GM12878 (cell line): ENCODE results near the gene LRSAM1. TPM values are rescaled to one million over a fixed set of nuclear protein-coding genes. Genes with fewer than 3 reads are reported as not detected.

Experiments
- ATAC-seq: fragments of 200-7000 bp; cut with Tn5 transposase; 3 replicates; pipeline ENCODE4 v1.9.1; 2020; ENCODE audit warnings: mild to moderate bottlenecking, moderate library complexity
- BruUV-seq: library from RNA; stranded (reverse); fragments of 400-500 nt; replicated peaks from 2 replicates; lab custom pipeline; 2021; lab: Mats Ljungman, UMichigan
- CTCF ChIA-PET: fragments of 300-600 bp; sonication (Branson Sonifier 250); formaldehyde crosslinking; extraction: SDS; loops from one replicate; lab custom pipeline; 2021; ENCODE audit warnings: inconsistent platforms; lab: Yijun Ruan, JAX
- POLR2A ChIA-PET: fragments of 350-600 bp; formaldehyde crosslinking; extraction: SDS; loops from one replicate; lab custom pipeline; 2021; ENCODE audit warnings: inconsistent platforms; lab: Charles Lee
- RAD21 ChIA-PET: fragments of 300-600 bp; sonication (Branson Sonifier 250); formaldehyde crosslinking; loops from one replicate; lab custom pipeline; 2023; ENCODE audit warnings: antibody characterized with exemption; ENCODE audit not compliant: unreplicated experiment; lab: Charles Lee
- SMC1A ChIA-PET: fragments of 300-600 bp; sonication (Branson Sonifier 250); formaldehyde crosslinking; loops from one replicate; lab custom pipeline; 2023; ENCODE audit not compliant: unreplicated experiment, uncharacterized antibody; lab: Charles Lee
- DNase-seq: peaks from one replicate; pipeline ENCODE4 v3.0.0-alpha.2; 2011; ENCODE audit warnings: low read depth, low spot score
- FAIRE-seq: peaks from 3 replicates; lab custom pipeline; 2011; peaks lifted over from hg19 to GRCh38; lab: Jason Lieb, UNC
- H2AFZ ChIP-seq: 2 replicates; pipeline ENCODE4 v1.6.0; 2011; ENCODE audit warnings: low read depth, low read length, control low read depth; ENCODE audit not compliant: control insufficient read depth
- H3K27ac ChIP-seq: 2 replicates; pipeline ENCODE4 v1.5.1; 2011; ENCODE audit warnings: control low read depth; ENCODE audit not compliant: control insufficient read depth, insufficient read depth
- H3K27me3 ChIP-seq, 2 experiments: replicated peaks in 1 of 2; 2 replicates each; pipeline versions ENCODE4 v1.6.0 to v1.6.1; 2011; ENCODE audit warnings: low read length in 1 of 2; ENCODE audit not compliant: control insufficient read depth in 2 of 2, insufficient read depth in 2 of 2
- H3K36me3 ChIP-seq, 2 experiments: 2 replicates each; pipeline ENCODE4 v1.5.1; 2011; ENCODE audit warnings: low read length in 1 of 2; ENCODE audit not compliant: control insufficient read depth in 2 of 2, insufficient read depth in 2 of 2
- H3K4me1 ChIP-seq: 2 replicates; pipeline ENCODE4 v1.6.1; 2011; ENCODE audit warnings: mild to moderate bottlenecking, low read length, moderate library complexity, mixed read lengths; ENCODE audit not compliant: control insufficient read depth, insufficient read depth
- H3K4me2 ChIP-seq: 2 replicates; pipeline ENCODE4 v1.6.0; 2011; ENCODE audit warnings: control low read depth; ENCODE audit not compliant: control insufficient read depth, insufficient read depth
- H3K4me3 ChIP-seq: fragments of 200-600 bp; sonication (generic); 2 replicates; pipeline ENCODE4 v1.5.1; 2016
- H3K79me2 ChIP-seq: 2 replicates; pipeline ENCODE4 v1.6.0; 2011; ENCODE audit warnings: low read length; ENCODE audit not compliant: control insufficient read depth, insufficient read depth
- H3K9ac ChIP-seq: 2 replicates; pipeline ENCODE4 v1.8.0; 2011; ENCODE audit warnings: low read length, control low read depth, mixed read lengths; ENCODE audit not compliant: control insufficient read depth, insufficient read depth
- H3K9me3 ChIP-seq: replicated peaks from 3 replicates; pipeline ENCODE4 v1.5.1; 2011; ENCODE audit warnings: mild to moderate bottlenecking, low read length; ENCODE audit not compliant: control insufficient read depth, insufficient read depth
- H4K20me1 ChIP-seq: 2 replicates; pipeline ENCODE4 v1.6.0; 2011; ENCODE audit not compliant: control insufficient read depth, insufficient read depth
- ATF7 ChIP-seq: fragments of 450-650 bp; IDR thresholded peaks from 2 replicates; pipeline ENCODE4 v1.6.1; 2016; ENCODE audit warnings: low read depth, mild to moderate bottlenecking
- BCL11A ChIP-seq: IDR thresholded peaks from 2 replicates; pipeline ENCODE4 v1.6.1; 2011; ENCODE audit warnings: low read depth, low read length
- IKZF2 ChIP-seq, 2 experiments: fragments of 450-650 bp; IDR thresholded peaks; 2 replicates each; pipeline ENCODE4 v1.6.1; 2017; ENCODE audit warnings: mild to moderate bottlenecking in 2 of 2, moderate library complexity in 2 of 2
- NR2F1 ChIP-seq: fragments of 450-650 bp; conservative IDR thresholded peaks from 2 replicates; pipeline ENCODE4 v1.6.1; 2017; ENCODE audit warnings: mild to moderate bottlenecking
- PAX5 ChIP-seq: IDR thresholded peaks from 2 replicates; pipeline ENCODE4 v1.6.1; 2011; ENCODE audit warnings: low read depth, low read length, borderline replicate concordance
- SMARCA5 ChIP-seq: fragments of 450-650 bp; IDR thresholded peaks from 2 replicates; pipeline ENCODE4 v1.6.1; 2017; ENCODE audit warnings: mild to moderate bottlenecking
- SREBF1 ChIP-seq: IDR thresholded peaks from 2 replicates; pipeline ENCODE4 v1.6.1; 2012; ENCODE audit warnings: mild to moderate bottlenecking, low read length
- WRNIP1 ChIP-seq: IDR thresholded peaks from 2 replicates; pipeline ENCODE4 v1.6.1; 2011; ENCODE audit warnings: low read depth, low read length, improper control_type of control experiment, borderline replicate concordance
- ZZZ3 ChIP-seq: IDR thresholded peaks from 2 replicates; pipeline ENCODE4 v1.6.1; 2011; ENCODE audit warnings: low read depth; ENCODE audit not compliant: control insufficient read depth, insufficient read length
- whole genome bisulfite sequencing: methylation state at CpG from one replicate; pipeline ENCODE4 v1.1.6; 2016; ENCODE audit warnings: low lambda C conversion rate; ENCODE audit not compliant: insufficient replicate concordance, insufficient coverage; ENCODE audit errors: missing lambda C conversion rate; 5-methylcytosine and 5-hydroxymethylcytosine counted together
- in situ Hi-C: fragments of 300-500 bp; cut with MboI; formaldehyde crosslinking; loops from 9 replicates; pipeline ENCODE4 v1.14.3; 2018; ENCODE audit warnings: mixed read lengths
- intact Hi-C: fragments of 100-400 bp; cut with micrococcal nuclease; formaldehyde crosslinking; loops from one replicate; pipeline ENCODE4 v1.14.2; 2022; ENCODE audit not compliant: unreplicated experiment
- polyA plus RNA-seq, 11 experiments: library from polyadenylated mRNA; depleted of rRNA in 4 of 11; unstranded in 6 of 11; stranded (reverse) in 5 of 11; fragments of >200 nt; fragmentation: Nextera tagmentation in 4 of 11; fragmentation: Illumina TruSeq in 1 of 11; extraction: Ambion mirVana in 4 of 11; extraction: Trizol in 1 of 11; gene quantifications; 1 replicate in 1 of 11; 2 replicates in 10 of 11; pipeline versions ENCODE4 v1.2.1 to v1.2.3, GENCODE V29; 2011 to 2016; ENCODE audit warnings: inconsistent platforms in 2 of 11, missing spikeins in 2 of 11, low read depth in 1 of 11
- total RNA-seq, 4 experiments: library from RNA; depleted of rRNA in 3 of 4; stranded (reverse); fragments of >200 nt in 3 of 4; fragmentation: Illumina TruSeq in 1 of 4; extraction: Trizol in 1 of 4; gene quantifications; 2 replicates each; pipeline versions ENCODE4 v1.2.1 to v1.2.3, GENCODE V29; 2013 to 2021
- TF ChIP-seq, protein P1 (sequence below): fragments of 450-650 bp; IDR thresholded peaks from 2 replicates; pipeline ENCODE4 v1.6.1; 2017; ENCODE audit warnings: mild to moderate bottlenecking, low read depth, inconsistent platforms; ENCODE audit not compliant: poor library complexity, severe bottlenecking

Gene LRSAM1
- total and polyA plus RNA-seq, 10 of the 15 experiments (the other 5 are each of a cell fraction or from before 2014, with no cell fraction given): 0.14 to 23.4 (median 11.7) TPM

DNA sequence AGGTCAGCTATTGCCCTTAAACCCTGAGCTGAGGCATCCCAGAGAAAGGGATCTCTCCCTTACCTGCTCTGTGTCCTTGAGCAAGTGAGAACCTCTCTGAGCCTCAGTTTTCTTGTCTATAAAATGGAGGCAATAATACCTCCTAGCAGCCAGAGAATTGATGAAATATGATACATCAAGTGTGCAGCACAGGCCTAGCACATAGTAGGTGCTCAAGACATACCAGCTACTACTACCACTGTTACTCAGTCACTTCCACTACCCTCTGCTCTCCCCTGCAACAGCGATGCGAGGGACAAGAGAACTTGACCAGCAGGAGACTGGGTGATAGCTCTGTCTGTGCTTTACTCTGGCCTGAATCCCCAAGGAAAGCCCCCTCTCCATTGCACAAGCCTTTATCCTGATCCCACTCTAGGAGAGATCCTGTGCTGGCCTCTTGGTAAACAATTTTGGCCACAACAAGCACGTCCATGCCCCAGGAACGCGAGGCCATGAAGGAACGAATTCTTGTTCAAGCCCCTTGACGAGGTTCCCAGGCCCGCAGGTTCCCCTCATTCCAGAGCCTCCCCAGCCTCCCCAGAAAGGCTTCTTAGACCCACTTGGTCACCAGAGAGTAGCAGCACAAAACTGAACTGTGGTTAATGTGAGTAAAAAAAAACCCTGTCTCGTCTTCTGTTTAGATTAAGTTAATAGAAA, 39.4 kb downstream of the LRSAM1 start:
- FAIRE-seq (no peak), DNase-seq (no peak)
- intact Hi-C loops (no loop called here), in situ Hi-C loops (no loop called here)
- Histone ChIP-seq H3K27ac (no peak overlapping the region), H3K27me3 (no peaks in the 10 kb centered on the region)
- TF ChIP-seq ATF7 (no peak), PAX5 (no peak), SMARCA5 (no peak), SREBF1 (no peak), NR2F1 (no peak), WRNIP1 (no peak), ZZZ3 (no peak), BCL11A (no peak), IKZF2 (IDR thresholded peaks at IDR 0.05) (no peak)
- TF ChIP-seq, protein P1, sequence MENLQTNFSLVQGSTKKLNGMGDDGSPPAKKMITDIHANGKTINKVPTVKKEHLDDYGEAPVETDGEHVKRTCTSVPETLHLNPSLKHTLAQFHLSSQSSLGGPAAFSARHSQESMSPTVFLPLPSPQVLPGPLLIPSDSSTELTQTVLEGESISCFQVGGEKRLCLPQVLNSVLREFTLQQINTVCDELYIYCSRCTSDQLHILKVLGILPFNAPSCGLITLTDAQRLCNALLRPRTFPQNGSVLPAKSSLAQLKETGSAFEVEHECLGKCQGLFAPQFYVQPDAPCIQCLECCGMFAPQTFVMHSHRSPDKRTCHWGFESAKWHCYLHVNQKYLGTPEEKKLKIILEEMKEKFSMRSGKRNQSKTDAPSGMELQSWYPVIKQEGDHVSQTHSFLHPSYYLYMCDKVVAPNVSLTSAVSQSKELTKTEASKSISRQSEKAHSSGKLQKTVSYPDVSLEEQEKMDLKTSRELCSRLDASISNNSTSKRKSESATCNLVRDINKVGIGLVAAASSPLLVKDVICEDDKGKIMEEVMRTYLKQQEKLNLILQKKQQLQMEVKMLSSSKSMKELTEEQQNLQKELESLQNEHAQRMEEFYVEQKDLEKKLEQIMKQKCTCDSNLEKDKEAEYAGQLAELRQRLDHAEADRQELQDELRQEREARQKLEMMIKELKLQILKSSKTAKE: no peak
- TF ChIP-seq, all 136 proteins: peak for 0
- Histone ChIP-seq H3K9me3 (no peaks in the 10 kb centered on the region), H4K20me1 (no peaks in the 10 kb centered on the region), H3K4me1 (no peaks in the 10 kb centered on the region), H3K4me3 (no peak overlapping the region), H3K9ac (no peak overlapping the region), H3K36me3 (peaks cover 3 to 10% of the 10 kb centered on the region in 2 experiments; a peak in 3 of 4 replicates), H3K4me2 (no peak overlapping the region), H3K79me2 (no peaks in the 10 kb centered on the region), H2AFZ (no peak overlapping the region)
- ChIA-PET POLR2A (no interaction called here), CTCF (interaction anchor here (0.6 to 0.7 kb wide), 2 partner anchors 18 to 429 kb away, joined by 3 read pairs; no protein-coding TSS in a partner anchor), SMC1A (no interaction called here), RAD21 (no interaction called here)
- ATAC-seq: no peak
- WGBS: 81% methylated on average over 9 of the region's 9 CpGs
- BruUV-seq: no TSS peak
